A673 (cell line): ENCODE measurements around the gene SCRT2.
"Not testable (repeated sequence)": the region's sequence is repeated elsewhere in the genome, so short reads cannot be mapped to it uniquely, and the experiment has no call there.

ENCODE experiments used
- EZH2 ChIP-seq: fragments of 200-600 bp; sonication (generic); IDR thresholded peaks from 2 replicates; pipeline ENCODE4 v1.6.1; 2017; ENCODE audit warnings: borderline replicate concordance, low read depth, mild to moderate bottlenecking, mixed read lengths, antibody characterized with exemption, low read length; ENCODE audit not compliant: poor library complexity, severe bottlenecking
- TF ChIP-seq, protein P1 (sequence below): fragments of 300-800, 200-600 bp; sonication (generic); conservative IDR thresholded peaks from 2 replicates; pipeline ENCODE4 v1.5.1; 2017; ENCODE audit warnings: low read depth, mild to moderate bottlenecking, antibody characterized with exemption, low read length, moderate library complexity, mixed read lengths

DNA sequence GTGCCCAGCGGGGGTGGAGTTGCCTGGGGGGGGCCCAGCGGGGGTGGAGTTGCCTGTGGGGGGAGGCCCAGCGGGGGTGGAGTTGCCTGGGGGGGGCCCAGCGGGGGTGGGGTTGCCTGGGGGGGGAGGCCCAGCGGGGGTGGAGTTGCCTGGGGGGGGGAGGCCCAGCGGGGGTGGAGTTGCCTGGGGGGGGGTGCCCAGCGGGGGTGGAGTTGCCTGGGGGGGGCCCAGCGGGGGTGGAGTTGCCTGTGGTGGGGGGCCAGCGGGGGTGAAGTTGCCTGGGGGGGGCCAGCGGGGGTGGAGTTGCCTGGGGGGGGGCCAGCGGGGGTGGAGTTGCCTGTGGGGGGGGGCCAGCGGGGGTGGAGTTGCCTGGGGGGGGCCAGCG is 33.6 kb downstream of the SCRT2 start:
- TF ChIP-seq, protein P1, sequence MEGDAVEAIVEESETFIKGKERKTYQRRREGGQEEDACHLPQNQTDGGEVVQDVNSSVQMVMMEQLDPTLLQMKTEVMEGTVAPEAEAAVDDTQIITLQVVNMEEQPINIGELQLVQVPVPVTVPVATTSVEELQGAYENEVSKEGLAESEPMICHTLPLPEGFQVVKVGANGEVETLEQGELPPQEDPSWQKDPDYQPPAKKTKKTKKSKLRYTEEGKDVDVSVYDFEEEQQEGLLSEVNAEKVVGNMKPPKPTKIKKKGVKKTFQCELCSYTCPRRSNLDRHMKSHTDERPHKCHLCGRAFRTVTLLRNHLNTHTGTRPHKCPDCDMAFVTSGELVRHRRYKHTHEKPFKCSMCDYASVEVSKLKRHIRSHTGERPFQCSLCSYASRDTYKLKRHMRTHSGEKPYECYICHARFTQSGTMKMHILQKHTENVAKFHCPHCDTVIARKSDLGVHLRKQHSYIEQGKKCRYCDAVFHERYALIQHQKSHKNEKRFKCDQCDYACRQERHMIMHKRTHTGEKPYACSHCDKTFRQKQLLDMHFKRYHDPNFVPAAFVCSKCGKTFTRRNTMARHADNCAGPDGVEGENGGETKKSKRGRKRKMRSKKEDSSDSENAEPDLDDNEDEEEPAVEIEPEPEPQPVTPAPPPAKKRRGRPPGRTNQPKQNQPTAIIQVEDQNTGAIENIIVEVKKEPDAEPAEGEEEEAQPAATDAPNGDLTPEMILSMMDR, result not testable (repeated sequence)
- not testable (repeated sequence) for TF ChIP-seq EZH2
